GM06990 (cell line): ENCODE data around the gene BBS9.

Experiments
- DNase-seq: peaks from one replicate; pipeline ENCODE4 v3.0.0-alpha.2; 2011; ENCODE audit not compliant: insufficient read length; ENCODE audit errors: extremely low read depth
- H3K27me3 ChIP-seq: replicated peaks from 2 replicates; pipeline ENCODE4 v1.6.0; 2011; ENCODE audit warnings: low read length; ENCODE audit not compliant: control insufficient read depth, insufficient read depth
- H3K36me3 ChIP-seq: 2 replicates; pipeline ENCODE4 v1.5.1; 2011; ENCODE audit warnings: low read length; ENCODE audit not compliant: control insufficient read depth, insufficient read depth
- H3K4me3 ChIP-seq: replicated peaks from 2 replicates; pipeline ENCODE4 v1.5.1; 2011; ENCODE audit warnings: low read depth, mild to moderate bottlenecking, control low read depth, low read length
- CTCF ChIP-seq: IDR thresholded peaks from 2 replicates; pipeline ENCODE4 v1.5.1; 2011; ENCODE audit warnings: low read length, control low read depth, mild to moderate bottlenecking, inconsistent platforms; ENCODE audit not compliant: insufficient read depth, poor library complexity, severe bottlenecking

Gene BBS9

GRCh38 chr7:33310546-33310945 is 181.2 kb downstream of the BBS9 start:
- Histone ChIP-seq H3K36me3 (no peaks in the 10 kb centered on the region), H3K27me3 (no peaks in the 10 kb centered on the region), H3K4me3 (no peak overlapping the region)
- DNase-seq: no peak
- TF ChIP-seq CTCF: no peak

GRCh38 chr7:33325754-33326484 is 196.6 kb downstream of the BBS9 start:
- no peak overlapping the region for H3K4me3 ChIP-seq
- H3K36me3 ChIP-seq: no peaks in the 10 kb centered on the region
- no peak for TF ChIP-seq CTCF
- H3K27me3 ChIP-seq: no peaks in the 10 kb centered on the region
- DNase-seq: no peak

- TF ChIP-seq CTCF: no peak
- DNase-seq: no peak
- H3K36me3 ChIP-seq: no peaks in the 10 kb centered on the region
Measured at GRCh38 chr7:33326485-33326848, 197.1 kb downstream of the BBS9 start.

GRCh38 chr7:33327427-33327826 is 198.1 kb downstream of the BBS9 start:
- no peak for TF ChIP-seq CTCF
- no peak overlapping the region for H3K4me3 ChIP-seq
- H3K27me3 ChIP-seq: no peaks in the 10 kb centered on the region
- no peak for DNase-seq
- no peaks in the 10 kb centered on the region for H3K36me3 ChIP-seq

More at GRCh38 chr7:33326485-33326848, 197.1 kb downstream of the BBS9 start:
- Histone ChIP-seq H3K27me3 (no peaks in the 10 kb centered on the region), H3K4me3 (no peak overlapping the region)

- Histone ChIP-seq H3K4me3 (no peak overlapping the region), H3K27me3 (no peaks in the 10 kb centered on the region), H3K36me3 (no peaks in the 10 kb centered on the region)
- TF ChIP-seq CTCF: peak; percentile 56
- DNase-seq: no peak
Measured at GRCh38 chr7:33334349-33334748, 205.0 kb downstream of the BBS9 start.

- no peak overlapping the region for H3K4me3 ChIP-seq
- no peaks in the 10 kb centered on the region for H3K27me3 ChIP-seq
- H3K36me3 ChIP-seq: no peaks in the 10 kb centered on the region
- no peak for TF ChIP-seq CTCF
- DNase-seq: no peak
Measured at GRCh38 chr7:33336820-33337219, 207.5 kb downstream of the BBS9 start.
